ENCODE results near the gene MOK.
"Not testable (repeated sequence)": the region's sequence is repeated elsewhere in the genome, so short reads cannot be mapped to it uniquely, and the experiment has no call there.

Gene MOK, protein sequence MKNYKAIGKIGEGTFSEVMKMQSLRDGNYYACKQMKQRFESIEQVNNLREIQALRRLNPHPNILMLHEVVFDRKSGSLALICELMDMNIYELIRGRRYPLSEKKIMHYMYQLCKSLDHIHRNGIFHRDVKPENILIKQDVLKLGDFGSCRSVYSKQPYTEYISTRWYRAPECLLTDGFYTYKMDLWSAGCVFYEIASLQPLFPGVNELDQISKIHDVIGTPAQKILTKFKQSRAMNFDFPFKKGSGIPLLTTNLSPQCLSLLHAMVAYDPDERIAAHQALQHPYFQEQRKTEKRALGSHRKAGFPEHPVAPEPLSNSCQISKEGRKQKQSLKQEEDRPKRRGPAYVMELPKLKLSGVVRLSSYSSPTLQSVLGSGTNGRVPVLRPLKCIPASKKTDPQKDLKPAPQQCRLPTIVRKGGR

DNA sequence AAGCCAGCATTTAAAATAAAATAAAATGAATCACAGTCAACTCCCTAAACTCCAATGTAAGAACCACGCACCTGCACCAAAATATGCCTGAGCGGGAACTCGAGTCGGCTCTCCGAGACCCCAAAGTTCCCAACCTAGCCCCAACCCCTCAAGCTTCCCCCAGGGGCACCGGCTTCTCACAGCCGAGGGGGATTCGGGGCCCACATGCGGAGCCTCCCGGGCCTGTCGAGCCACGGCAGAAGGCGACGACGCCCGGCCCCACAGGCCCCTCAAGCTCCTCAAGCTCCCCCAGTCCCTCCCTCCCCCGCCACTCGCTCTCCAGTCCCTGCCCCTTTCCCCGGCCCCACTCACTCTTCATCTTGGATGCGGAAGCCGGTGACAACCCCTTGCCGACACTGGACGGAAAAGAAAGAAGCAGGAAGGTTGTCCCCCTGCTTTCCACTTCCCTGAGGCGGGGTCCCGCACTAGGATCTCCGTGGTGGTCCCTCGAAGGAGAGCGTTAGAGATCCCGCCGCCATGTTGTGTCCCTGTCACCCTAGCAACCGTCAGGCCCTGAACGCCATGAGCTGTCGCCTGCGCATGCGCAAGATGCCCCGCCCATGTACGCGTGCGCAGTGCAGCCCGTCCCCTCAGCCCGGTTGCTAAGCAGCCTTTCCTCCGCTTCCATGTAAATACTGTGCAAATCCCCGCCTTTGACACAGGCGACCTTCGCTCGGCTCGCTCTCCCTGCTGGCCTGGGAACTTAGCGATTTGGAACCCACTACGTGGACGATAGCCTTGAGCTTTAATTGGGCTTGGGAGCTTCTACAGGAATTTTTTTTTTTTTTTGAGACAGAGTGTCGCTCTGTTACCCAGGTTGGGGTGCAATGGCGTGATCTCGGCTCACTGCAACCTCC, at the start of gene MOK:
Gene MOK, minus strand, starts transcription at position 554 of the 896 bp plus-strand sequence. Its CDS starts 196 bp downstream, at position 358.
- peak; percentile 92 for DNase-seq

DNA sequence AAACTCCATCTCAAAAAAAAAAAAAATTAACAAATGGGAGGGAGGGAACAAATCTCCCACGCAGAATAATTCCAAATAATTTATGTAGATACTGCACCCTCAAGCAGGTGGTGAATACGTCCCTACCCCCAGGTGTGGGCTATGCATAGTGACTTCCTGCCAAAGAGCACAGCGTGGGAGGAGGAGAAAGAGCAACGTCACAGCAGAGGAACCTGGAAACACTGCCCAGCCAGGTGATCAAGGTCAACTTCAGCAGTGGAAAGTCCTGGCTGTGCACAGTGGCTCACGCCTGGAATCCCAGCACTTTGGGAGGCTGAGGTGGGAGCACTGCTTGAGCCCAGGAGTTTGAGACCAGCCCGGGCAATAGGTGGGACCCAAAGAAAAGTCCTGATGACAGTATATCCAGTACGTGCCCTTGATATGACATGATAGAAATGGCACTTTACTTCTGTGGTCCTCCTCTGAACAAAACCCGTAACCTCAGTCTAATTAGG, 48.2 kb upstream of the MOK start:
- no peak for DNase-seq

DNA sequence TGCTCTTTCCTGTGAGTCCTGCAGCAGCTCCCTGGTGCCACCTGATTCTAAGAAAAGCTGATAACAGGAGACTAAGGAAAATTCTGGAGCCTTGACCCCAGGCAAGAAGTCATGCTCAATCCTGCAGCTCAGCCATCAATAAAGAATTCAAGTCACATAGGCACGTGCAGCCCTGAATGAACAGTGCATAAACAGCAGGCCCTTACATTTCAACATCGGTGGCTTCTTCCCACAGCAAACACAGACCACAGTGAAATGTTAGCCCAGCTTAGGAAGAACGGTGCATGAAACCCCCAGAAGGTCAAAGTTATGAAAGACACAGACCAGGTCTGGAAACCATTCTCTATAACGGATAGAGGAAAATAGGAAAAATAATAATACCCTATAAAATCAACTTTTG, 47.2 kb upstream of the MOK start:
- no peak for DNase-seq

DNA sequence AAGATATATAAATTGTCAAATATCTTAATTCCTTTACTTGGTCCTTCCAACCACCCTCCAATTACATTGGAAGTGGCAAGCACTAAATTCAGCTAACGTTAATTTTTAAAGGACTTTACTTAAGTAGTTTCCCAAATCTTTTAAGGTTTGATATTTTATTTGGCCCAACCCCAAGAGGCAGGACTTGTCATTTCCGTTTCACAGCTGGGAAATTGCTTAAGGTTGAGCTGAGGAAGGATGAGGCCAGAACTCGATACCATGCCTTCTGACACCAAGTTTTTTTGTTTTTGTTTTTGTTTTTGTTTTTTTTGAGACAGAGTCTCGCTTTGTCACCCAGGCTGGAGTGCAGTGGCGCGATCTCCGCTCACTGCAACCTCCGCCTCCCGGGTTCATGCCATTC, 46.6 kb upstream of the MOK start:
- DNase-seq, result not testable (repeated sequence)

DNA sequence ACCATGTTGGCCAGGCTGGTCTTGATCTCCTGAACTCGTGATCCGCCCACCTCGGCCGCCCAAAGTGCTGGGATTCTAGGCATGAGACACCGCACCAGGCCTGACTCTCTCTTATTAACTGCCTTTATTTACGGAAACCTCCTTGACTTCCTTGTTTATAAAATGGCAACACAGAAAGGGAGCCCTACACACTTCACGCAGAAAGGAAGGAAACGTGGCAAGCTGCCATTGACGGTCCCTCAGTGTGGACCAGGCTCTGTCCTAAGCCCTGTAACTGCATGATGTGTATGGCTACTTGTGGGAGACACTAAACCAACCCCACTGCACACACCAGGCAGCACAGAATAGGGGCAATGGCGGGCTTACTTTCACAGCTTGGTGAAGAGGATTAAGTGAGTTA, 46.1 kb upstream of the MOK start:
- DNase-seq, result no peak

DNA sequence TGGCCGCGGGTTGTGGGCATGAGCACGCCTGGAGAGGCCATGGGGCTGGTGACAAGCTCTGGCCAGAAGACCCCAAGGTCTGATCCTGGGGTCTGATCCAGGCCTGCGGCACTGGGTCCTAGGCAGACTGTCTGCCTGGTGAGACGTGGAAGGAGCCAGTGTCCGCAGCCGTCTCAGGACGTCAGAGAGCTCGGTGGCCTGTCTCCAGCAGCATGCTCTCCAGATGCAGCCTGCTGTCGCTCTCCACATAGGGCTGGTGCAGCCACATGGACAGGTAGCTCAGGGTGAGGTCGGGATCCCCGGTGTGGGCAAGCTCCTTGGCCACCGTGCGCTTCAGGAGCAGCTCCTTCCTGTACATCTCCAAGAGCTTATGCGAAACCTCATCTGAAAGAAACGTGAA, 43.4 kb upstream of the MOK start:
- DNase-seq, result no peak

DNA sequence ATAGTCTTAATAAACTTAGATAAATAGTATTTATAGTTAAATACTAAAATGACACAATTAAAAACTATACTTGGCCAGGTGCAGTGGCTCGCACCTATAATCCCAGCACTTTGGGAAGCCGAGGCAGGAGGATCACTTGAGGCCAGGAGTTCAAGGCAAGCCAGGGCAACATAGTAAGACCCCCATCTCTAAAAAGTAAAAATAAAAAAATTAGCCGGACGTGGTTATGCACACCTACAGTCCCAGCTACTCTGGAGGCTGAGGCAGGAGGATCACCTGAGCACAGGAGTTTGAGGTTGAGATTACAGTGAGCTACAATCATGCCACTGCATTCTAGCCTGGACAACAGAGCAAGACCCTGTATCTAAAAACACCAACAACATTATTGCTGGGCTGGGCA, 41.7 kb upstream of the MOK start:
- DNase-seq, result no peak

DNA sequence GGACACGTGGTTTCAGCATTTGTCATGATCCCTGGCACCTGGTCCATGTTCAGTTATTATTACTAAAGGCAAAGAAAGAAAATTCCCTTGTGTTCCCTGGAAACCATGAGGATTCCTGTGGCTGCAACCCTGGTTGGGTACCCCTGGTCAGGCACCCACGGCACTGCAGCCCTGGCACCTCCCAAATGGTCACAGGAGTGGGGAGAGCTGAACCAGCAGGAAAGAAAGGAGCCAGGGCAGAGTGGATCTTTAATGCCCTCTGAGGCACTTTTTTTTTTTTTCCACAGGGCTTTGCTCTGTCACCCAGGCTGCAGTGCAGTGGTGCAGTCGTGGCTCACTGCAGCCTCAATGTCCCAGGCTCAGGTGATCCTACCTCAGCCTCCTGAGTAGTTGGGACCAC, 40.3 kb upstream of the MOK start:
- no peak for DNase-seq

DNA sequence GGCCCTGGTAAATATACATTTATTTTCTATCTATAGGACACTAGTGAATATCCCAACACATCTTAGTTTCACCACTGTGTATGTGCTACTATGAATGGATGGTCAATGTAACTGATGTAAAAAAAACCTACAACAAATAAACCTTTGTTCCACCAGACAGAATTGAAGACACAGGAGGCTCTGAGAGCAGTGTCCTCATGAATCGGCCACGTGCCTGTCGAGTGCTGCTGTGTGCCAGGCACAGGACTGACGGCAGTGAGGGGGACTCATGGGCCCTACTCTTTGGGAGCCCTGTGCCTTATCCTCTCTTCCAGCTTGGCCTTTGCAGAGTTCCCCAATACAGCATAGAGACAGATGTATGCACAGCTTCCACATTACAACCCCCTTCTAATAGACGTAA, 39.5 kb upstream of the MOK start:
- DNase-seq, result no peak

DNA sequence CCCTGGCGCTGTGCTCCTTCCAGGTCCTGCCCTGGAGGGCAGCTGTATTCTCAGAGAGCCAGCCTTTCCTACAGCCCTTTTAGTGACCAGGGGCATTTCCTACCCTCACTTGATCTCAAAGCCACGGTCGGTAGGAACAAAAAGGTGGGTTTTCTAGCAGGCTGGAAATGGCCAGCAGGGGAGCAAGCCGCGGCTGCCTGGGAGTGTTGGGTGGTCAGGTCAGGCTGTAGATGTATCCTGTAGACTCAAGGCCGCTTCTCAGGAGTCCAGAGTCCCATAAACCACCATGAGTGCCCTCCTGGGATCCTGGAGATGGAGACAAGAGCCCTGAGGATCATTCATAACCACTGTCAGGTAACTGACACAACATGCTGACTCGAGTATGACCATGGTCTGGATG, 39.1 kb upstream of the MOK start:
- DNase-seq, result no peak

DNA sequence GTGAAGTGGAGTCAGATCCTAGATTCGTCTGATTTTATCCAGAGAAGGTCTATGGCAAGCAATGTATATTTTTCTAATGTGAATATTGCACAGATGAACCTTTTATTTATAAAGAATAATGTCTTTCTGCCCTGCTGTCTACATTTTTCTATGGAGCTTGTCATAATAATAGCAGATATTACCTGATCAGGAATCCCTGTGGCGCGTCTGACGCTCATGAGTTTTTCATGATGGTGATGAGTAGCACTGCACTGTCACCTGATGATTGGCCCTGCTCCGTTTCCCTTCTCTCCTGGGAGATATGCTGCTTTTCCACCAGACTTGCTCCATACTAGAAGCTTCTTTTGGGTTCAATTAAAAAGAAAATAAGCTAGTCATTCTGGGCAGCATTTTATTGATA, 37.3 kb upstream of the MOK start:
- DNase-seq, result no peak

DNA sequence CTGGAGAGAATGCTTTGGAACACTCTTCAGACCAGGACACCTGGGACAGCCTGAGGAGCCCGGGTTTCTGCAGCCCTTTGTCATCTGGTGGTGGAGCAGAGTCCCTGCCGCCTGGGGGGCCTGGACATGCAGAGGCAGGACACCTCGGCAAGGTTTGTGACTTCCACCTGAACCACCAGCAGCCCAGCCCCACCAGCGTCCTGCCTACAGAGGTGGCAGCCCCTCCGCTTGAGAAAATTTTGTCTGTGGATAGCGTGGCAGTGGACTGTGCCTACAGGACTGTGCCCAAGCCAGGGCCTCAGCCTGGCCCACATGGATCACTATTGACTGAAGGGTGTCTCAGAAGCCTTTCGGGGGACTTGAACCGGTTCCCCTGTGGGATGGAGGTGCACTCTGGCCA, 36.6 kb upstream of the MOK start:
- no peak for DNase-seq

DNA sequence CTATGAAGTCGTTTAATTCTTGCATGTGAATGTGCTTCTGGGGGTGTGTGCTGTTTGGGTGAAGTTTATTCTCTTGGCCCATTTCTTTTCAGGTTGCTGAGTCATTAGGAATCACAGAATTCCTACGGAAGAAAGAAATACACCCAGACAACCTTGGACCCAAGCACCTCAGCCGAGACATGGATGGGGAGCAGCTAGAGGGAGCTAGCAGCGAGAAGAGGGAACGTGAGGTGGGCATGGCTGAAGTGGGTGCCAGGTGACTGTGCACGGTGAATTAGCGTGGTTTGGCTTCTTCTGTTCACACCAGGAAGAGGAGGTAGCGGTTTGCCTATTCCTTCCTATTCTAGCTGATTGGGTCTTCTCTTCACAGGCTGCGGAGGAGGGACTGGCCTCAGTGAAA, 33.8 kb upstream of the MOK start:
- DNase-seq, result no peak

DNA sequence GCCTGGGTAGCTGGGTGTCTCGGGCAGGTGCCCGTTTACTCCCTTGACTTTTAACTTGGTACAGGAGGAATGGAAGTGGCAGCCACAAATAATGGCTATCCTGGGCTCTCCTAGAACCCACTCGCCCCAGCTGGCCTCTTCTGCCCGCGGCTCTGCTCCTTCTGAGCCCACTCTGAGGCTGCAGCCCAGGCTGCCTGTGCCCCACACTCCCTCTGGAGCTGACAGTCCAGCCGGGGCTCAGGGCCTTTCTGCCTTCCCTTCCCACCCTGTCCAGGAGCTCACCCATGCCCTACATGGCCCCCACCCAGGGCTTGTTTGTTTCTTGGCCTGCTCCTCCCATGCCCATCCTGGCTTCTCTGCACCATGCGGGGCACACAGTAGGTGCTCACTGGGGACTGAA, 30.2 kb upstream of the MOK start:
- DNase-seq, result no peak

DNA sequence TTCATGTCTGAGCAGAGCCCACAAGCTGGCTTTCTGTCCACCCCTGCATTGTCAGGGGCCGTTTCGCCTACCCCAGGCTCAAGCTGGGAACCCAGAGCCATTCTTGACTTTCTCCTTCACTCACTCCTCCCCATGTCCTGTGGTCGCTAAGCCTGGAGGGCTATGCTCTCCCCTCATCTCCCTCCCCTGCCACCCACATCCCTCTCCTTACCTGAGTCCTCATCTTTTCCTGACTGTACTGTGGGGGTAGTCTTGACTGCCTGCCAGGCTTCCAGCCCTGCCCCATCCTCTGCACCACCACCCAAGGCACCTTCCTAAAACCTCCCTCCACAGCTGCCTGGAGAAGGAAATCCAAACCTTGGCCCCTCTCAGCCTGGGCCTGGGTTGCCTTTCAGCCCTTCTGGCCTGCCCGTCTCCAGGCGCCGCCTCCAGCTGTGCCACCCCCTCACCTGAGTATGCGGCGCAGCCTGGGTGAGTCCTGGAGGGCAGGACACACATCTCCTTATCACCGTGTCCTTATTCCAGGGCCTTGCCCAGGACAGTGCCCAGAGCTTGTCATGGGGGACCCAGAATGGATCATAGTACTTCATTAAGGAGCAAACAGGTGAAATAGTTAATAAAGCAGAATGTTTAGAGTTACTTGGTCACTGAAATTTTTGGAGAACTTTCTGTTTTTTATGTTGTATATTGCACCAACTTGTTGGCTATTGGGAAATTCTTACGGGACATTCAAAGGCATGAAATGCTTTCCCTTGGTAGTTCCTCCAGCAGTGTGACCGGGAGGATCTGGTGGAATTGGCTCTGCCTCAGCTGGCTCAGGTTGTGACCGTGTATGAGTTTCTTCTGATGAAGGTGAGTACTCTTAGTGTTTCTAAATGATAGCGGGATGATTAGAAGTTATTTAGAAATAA, 29.1 kb upstream of the MOK start:
- no peak for DNase-seq

DNA sequence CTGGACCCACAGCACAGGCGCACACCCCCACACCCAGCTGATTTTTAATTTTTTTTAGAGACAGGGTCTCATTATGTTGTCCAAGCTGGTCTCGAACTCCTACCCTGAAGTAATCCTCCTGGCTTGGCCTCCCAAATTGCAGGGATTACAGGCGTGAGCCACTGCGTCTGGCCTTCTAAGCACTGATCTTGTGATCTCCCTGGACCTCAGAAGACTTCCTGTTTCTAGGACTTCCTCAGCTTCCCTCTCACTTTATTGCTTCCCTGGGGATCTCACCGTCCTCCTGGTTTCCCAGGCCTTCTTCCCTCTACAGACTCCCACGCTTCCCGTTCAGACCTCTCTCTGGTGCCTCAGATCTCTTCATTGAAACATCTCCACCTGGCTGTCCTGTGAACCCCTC, 28.4 kb upstream of the MOK start:
- DNase-seq, result no peak

DNA sequence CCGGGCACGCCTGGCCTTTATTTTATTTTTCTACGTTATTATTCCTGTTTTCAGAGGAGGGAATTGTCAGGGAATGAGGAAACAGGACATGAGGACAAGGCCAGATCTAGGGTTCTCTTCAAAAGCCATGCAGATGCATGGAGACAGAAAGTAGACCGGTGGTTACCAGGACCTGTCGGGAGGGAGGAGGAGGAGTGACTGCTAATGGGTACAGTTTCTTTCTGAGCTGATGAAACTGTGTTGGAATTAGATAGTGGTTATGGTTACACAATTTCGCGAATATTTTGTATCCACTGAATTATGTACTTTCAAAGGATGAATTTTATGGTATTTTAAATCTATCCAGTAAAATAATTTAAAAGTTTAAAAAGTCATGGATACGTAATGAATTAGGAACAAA, 25.8 kb upstream of the MOK start:
- no peak for DNase-seq

DNA sequence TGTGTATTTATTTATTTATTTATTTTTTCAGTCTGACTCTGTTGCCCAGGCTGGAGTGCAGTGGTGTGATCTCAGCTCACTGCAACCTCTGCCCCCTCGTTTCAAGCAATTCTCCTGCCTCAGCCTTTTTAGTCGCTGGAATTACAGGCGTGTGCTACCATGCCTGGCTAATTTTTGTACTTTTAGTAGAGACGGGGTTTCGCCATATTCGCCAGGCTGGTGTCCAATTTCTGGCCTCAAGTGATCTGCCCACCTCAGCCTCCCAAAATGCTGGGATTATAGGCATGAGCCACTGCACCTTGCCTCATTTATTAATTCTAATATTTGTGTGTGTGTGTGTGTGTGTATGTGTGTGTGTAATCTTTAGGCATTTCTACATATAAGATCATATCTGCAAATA, 24.4 kb upstream of the MOK start:
- not testable (repeated sequence) for DNase-seq

DNA sequence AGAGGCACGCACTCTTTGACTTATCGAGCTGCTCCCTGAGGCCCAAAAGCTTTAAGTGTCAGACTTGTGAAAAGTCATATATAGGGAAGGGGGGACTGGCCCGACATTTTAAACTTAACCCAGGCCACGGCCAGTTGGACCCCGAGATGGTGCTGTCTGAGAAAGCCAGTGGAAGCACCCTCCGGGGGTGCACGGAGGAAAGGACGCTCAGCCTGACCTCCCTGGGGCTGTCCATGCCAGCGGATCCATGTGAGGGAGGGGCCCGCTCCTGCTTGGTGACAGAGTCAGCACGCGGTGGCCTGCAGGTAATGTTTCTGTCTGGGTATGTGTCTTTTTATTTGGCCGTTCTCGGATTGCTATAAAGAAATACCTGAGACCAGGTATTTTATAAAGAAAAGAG, 21.6 kb upstream of the MOK start:
- no peak for DNase-seq

DNA sequence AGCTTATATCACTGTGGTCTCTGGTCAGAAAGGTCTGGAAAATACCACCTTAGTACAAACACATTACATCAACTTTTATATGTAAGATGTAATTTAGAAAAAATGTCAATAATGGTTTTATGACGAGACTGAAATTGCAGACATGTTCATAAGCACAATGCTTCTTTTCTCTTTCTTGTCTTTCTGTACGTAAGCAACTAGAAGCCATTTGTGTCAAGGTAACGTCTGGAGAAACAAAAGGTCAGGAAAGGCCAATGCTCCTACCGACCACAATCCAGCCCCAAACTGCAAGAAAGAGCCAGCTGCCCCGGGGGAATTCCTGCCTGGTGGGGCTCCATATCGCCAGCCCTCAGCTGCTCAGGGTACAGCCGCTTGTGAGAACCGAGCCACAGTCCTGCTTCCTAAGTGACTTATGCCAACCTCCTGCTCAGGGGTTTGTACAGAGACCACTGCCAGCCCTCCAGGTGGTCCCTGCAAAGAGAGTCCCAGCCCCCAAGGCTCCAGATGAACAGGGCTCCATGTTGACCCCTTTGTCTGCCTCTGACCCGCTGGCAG, 20.9 kb upstream of the MOK start:
- DNase-seq, result no peak

DNA sequence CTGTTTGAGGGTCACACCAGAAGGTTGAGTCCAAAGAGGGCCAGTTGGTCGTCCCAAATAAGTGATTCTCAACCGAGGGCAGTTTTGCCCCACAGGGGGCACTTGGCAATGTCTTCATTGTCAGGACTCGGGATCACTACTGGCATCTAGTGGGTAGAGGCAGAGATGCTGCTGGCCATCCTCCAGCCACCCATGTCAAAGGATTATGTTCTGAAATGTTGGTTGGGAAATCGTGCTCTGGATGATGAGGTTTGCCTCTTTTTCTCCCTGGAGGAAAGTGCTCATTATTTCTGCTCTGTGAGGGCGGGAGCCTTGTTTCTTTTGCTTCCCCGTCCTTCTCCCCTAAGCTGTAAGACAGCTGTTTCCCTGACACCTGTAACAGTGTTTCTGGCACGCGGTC, 18.1 kb upstream of the MOK start:
- peak; percentile 24 for DNase-seq

All from KG1 (cell line).